Measurements from ENCODE around the gene ARID1B. TPM values are rescaled to one million over a fixed set of nuclear protein-coding genes. Genes with fewer than 3 reads are reported as not detected.
A peak's percentile ranks its signal among the peaks of the same experiment; 100 is the strongest.

ARID1B gene
- total and polyA plus RNA-seq, 2 donors, result 36.2 to 213 TPM

- Histone ChIP-seq H3K36me3 (ENCODE audit: insufficient read depth) (no peaks in the 10 kb centered on the region), H3K27ac (ENCODE audit: low read depth) (no peak overlapping the region), H3K4me1 (ENCODE audit: insufficient read depth) (peaks cover 6% of the 10 kb centered on the region), H3K4me3 (ENCODE audit: low read depth, low read length) (no peak overlapping the region)
- DNase-seq (ENCODE audit: extremely low spot score), result no peak
- 27% methylated on average over 2 of the region's 2 CpGs for WGBS
These were observed 31.1 kb downstream of the ARID1B start for GRCh38 chr6:156808287-156808686.

DNA sequence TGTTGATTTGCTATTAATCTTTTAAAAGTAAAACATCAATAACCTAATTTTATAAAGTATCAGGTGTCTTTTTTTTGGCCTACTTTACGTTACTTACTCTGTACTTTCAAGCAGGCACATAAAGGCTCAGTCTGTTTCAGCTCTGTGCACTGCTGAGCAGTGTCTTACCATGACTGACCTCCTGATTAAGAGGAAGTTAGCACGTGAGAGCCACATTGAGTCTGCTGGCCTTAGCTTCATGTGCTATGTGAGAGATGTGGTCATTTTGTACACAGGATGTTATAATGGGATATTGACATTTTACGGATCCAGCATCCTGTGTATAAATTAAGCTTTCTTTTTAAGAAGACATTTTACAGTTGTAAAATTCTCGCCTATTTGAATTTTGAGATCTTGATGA is 31.9 kb downstream of the ARID1B start:
- Histone ChIP-seq H3K36me3 (ENCODE audit: insufficient read depth) (no peaks in the 10 kb centered on the region), H3K4me3 (ENCODE audit: low read depth, low read length) (no peak overlapping the region), H3K27ac (ENCODE audit: low read depth) (no peak overlapping the region), H3K4me1 (ENCODE audit: insufficient read depth) (peaks cover 6% of the 10 kb centered on the region)
- DNase-seq (ENCODE audit: extremely low spot score), result no peak
- WGBS, result 59% methylated on average over 4 of the region's 4 CpGs

- 92% methylated on average over 2 of the region's 2 CpGs for WGBS
- H3K36me3 ChIP-seq (ENCODE audit: insufficient read depth), result no peaks in the 10 kb centered on the region
- DNase-seq (ENCODE audit: extremely low spot score), result no peak
- H3K4me3 ChIP-seq (ENCODE audit: low read depth, low read length), result no peak overlapping the region
- H3K27ac ChIP-seq (ENCODE audit: low read depth), result no peak overlapping the region
- H3K4me1 ChIP-seq (ENCODE audit: insufficient read depth), result peaks cover 6% of the 10 kb centered on the region
These were observed 32.4 kb downstream of the ARID1B start for GRCh38 chr6:156809446-156810178.

GRCh38 chr6:156814036-156814581 is 36.9 kb downstream of the ARID1B start:
- WGBS, result 89% methylated on average over 8 of the region's 8 CpGs
- H3K4me1 ChIP-seq (ENCODE audit: insufficient read depth), result peaks cover 5% of the 10 kb centered on the region

DNA sequence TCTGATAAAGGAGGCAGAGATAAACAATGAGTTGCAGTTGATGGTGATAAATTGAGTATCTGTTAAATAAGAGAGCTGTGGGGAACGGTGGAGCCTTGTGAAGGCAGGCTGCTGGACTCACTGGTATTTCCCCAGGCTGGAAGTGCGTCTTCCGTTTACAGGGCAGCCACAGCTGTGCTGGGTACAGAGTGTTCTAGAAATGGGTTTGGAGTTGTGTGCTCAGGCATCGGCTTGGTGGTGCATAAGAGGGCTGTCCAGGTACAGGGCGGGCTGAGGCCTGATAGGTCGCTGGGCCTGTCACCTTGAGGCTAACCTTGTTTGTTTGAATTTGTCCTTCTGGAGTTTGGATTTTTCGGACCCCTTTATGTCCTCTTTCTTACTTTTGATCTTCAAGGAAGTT is 39.3 kb downstream of the ARID1B start:
- H3K4me1 ChIP-seq (ENCODE audit: insufficient read depth), result peaks cover 1% of the 10 kb centered on the region
- no peaks in the 10 kb centered on the region for H3K36me3 ChIP-seq (ENCODE audit: insufficient read depth)
- WGBS, result 69% methylated on average over 7 of the region's 7 CpGs
- no peak overlapping the region for H3K4me3 ChIP-seq (ENCODE audit: low read depth, low read length)
- DNase-seq (ENCODE audit: extremely low spot score), result no peak
- H3K27ac ChIP-seq (ENCODE audit: low read depth), result no peak overlapping the region

More at GRCh38 chr6:156814036-156814581, 36.9 kb downstream of the ARID1B start:
- Histone ChIP-seq H3K4me3 (ENCODE audit: low read depth, low read length) (no peak overlapping the region), H3K36me3 (ENCODE audit: insufficient read depth) (no peaks in the 10 kb centered on the region), H3K27ac (ENCODE audit: low read depth) (no peak overlapping the region)
- no peak for DNase-seq (ENCODE audit: extremely low spot score)

GRCh38 chr6:156820089-156820798 is 43.1 kb downstream of the ARID1B start:
- 92% methylated on average over 3 of the region's 3 CpGs for WGBS
- DNase-seq (ENCODE audit: extremely low spot score), result no peak
- H3K4me1 ChIP-seq (ENCODE audit: insufficient read depth), result peaks cover 4% of the 10 kb centered on the region

GRCh38 chr6:156821707-156822106 is 44.5 kb downstream of the ARID1B start:
- Histone ChIP-seq H3K4me1 (ENCODE audit: insufficient read depth) (peaks cover 4% of the 10 kb centered on the region), H3K27ac (ENCODE audit: low read depth) (no peak overlapping the region), H3K4me3 (ENCODE audit: low read depth, low read length) (no peak overlapping the region), H3K36me3 (ENCODE audit: insufficient read depth) (no peaks in the 10 kb centered on the region)
- 96% methylated on average over 2 of the region's 2 CpGs for WGBS
- DNase-seq (ENCODE audit: extremely low spot score), result no peak

More at GRCh38 chr6:156820089-156820798, 43.1 kb downstream of the ARID1B start:
- Histone ChIP-seq H3K4me3 (ENCODE audit: low read depth, low read length) (no peak overlapping the region), H3K27ac (ENCODE audit: low read depth) (no peak overlapping the region), H3K36me3 (ENCODE audit: insufficient read depth) (no peaks in the 10 kb centered on the region)

DNA sequence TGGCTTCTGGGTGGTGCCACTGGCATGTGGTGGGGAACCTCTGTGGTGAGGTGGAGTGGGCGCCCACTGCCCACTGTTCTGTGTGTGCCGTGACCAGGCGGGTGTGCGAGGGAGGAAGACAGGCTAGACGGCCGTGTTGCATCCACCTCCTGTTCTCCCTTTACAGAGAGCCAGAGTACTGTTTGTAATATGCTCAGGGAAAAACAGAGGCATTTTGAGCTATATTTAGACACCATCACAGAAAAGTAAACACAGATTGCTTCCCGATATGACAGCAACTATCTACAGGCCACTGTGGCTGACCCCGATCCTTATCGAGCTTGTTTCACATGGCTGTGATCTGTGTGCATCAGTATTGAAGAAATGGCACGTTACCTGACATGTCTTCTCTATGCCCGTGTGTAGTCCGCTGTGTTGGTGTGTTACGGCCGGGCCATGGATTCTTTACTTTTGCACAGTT is 45.6 kb downstream of the ARID1B start:
- Histone ChIP-seq H3K4me3 (ENCODE audit: low read depth, low read length) (no peak overlapping the region), H3K4me1 (ENCODE audit: insufficient read depth) (peaks cover 4% of the 10 kb centered on the region), H3K27ac (ENCODE audit: low read depth) (no peak overlapping the region), H3K36me3 (ENCODE audit: insufficient read depth) (no peaks in the 10 kb centered on the region)
- 47% methylated on average over 14 of the region's 14 CpGs for WGBS
- DNase-seq (ENCODE audit: extremely low spot score), result no peak

DNA sequence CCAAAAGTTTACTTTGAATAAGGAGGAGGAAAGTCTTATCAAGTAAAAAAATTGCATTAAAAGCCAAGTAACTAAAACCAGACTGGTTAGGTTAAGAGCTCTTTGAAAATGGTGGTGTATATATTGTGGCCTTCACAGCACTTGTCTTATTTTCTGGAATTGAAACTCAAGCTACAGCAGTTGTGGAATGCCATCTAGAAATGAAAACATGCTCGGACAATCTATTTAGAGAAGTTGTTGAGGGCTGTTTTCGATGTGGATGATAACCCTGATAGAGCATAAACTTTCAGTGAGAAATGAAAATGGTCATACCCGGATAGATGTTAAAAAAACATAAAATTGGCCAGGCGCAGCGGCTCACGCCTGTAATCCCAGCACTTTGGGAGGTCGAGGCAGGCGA is 47.0 kb downstream of the ARID1B start:
- H3K36me3 ChIP-seq (ENCODE audit: insufficient read depth), result peaks cover 1% of the 10 kb centered on the region
- DNase-seq (ENCODE audit: extremely low spot score), result no peak
- no peak overlapping the region for H3K4me3 ChIP-seq (ENCODE audit: low read depth, low read length)
- WGBS, result 76% methylated on average over 8 of the region's 8 CpGs
- peaks cover 4% of the 10 kb centered on the region for H3K4me1 ChIP-seq (ENCODE audit: insufficient read depth)
- no peak overlapping the region for H3K27ac ChIP-seq (ENCODE audit: low read depth)

GRCh38 chr6:156825475-156825874 is 48.3 kb downstream of the ARID1B start:
- no peak overlapping the region for H3K4me3 ChIP-seq (ENCODE audit: low read depth, low read length)
- H3K36me3 ChIP-seq (ENCODE audit: insufficient read depth), result peaks cover 3% of the 10 kb centered on the region
- 29% methylated on average over 3 of the region's 3 CpGs for WGBS
- no peak for DNase-seq (ENCODE audit: extremely low spot score)
- no peak overlapping the region for H3K27ac ChIP-seq (ENCODE audit: low read depth)
- peaks cover 4% of the 10 kb centered on the region for H3K4me1 ChIP-seq (ENCODE audit: insufficient read depth)

- H3K4me1 ChIP-seq (ENCODE audit: insufficient read depth), result peaks cover 3% of the 10 kb centered on the region
These were observed 49.2 kb downstream of the ARID1B start for GRCh38 chr6:156826290-156826955.

GRCh38 chr6:156827382-156827781 is 50.2 kb downstream of the ARID1B start:
- 40% methylated on average over 4 of the region's 4 CpGs for WGBS
- Histone ChIP-seq H3K36me3 (ENCODE audit: insufficient read depth) (peaks cover 3% of the 10 kb centered on the region), H3K27ac (ENCODE audit: low read depth) (no peak overlapping the region), H3K4me3 (ENCODE audit: low read depth, low read length) (no peak overlapping the region), H3K4me1 (ENCODE audit: insufficient read depth) (no peaks in the 10 kb centered on the region)
- DNase-seq (ENCODE audit: extremely low spot score), result no peak

More at GRCh38 chr6:156826290-156826955, 49.2 kb downstream of the ARID1B start:
- DNase-seq (ENCODE audit: extremely low spot score), result no peak
- H3K36me3 ChIP-seq (ENCODE audit: insufficient read depth), result peaks cover 3% of the 10 kb centered on the region
- H3K4me3 ChIP-seq (ENCODE audit: low read depth, low read length), result no peak overlapping the region
- no peak overlapping the region for H3K27ac ChIP-seq (ENCODE audit: low read depth)
- 92% methylated on average over 10 of the region's 10 CpGs for WGBS

DNA sequence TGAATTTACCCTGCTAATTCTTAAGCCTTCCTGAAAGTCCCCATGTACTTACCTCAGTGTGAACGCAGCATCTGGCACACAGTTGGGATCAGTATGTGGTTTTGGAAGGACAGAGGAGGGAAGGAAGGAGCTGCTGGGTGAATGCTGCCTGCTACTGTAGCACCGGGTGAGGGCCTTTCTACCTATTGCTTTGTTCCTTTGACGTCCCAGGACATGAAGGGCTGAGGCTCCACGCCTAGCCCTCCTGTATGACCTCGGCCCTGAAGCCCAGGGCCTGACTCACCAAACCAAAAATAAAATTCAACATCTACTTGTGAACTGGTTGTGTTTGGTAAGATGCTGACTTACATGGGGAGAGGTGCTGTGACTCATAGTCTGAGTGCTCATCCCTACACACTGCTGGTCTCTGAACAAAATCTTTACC is 51.1 kb downstream of the ARID1B start:
- Histone ChIP-seq H3K4me3 (ENCODE audit: low read depth, low read length) (no peak overlapping the region), H3K36me3 (ENCODE audit: insufficient read depth) (peaks cover 3% of the 10 kb centered on the region), H3K4me1 (ENCODE audit: insufficient read depth) (no peaks in the 10 kb centered on the region), H3K27ac (ENCODE audit: low read depth) (peak overlapping the region; percentile 14)
- 48% methylated on average over 5 of the region's 5 CpGs for WGBS
- DNase-seq (ENCODE audit: extremely low spot score), result no peak

Data from urinary bladder (tissue), 4 donors.